GM18508 (cell line): ENCODE results near the gene ULBP2.
"Not testable (repeated sequence)": the region's sequence is repeated elsewhere in the genome, so short reads cannot be mapped to it uniquely, and the experiment has no call there.

Experiments used
- ATAC-seq: cut with Tn5 transposase; IDR thresholded peaks from one replicate; pipeline ENCODE4 v1.9.1; 2021; ENCODE audit warnings: moderate number of reproducible peaks; ENCODE audit not compliant: insufficient read depth, unreplicated experiment

Gene ULBP2

DNA sequence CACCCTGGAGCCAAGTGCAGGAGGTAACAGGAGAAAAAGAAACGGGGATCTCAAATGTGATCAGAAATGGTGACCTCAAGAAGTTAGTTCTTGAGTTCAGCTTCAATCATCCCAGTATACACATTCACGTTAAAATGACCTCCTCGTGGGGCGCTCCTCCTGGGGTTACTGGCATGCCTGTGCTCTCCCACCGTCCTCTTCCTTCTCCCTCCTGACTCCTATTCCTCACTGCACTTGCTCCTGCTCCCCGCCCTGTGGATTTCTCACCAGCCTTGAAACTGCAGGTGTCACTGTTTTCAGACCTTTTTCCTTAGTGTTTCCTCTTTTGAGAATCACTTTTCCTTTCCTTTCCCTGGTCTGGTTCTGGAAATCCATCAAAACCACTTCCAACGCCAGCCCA is 4.8 kb downstream of the ULBP2 start:
- not testable (repeated sequence) for ATAC-seq

DNA sequence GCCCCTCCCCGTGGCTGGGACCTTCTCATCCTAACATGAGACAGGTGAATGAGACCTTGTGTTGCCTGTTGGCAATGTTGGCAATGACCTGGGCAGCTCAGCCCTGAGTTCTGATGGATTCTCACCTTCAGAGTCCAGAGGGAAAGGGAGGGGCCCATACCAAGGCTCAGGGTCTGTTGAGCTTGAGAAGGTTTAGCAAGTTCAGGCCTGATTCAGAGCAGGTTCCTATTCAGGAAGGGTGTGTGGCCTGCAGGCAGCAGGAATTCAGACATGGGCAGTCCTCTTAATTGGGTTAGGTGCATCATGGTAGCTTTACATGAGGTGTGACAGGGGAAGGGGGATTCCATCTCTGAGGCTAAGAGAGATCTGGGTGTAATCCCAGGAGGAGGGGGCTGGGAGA is 5.7 kb downstream of the ULBP2 start:
- not testable (repeated sequence) for ATAC-seq

DNA sequence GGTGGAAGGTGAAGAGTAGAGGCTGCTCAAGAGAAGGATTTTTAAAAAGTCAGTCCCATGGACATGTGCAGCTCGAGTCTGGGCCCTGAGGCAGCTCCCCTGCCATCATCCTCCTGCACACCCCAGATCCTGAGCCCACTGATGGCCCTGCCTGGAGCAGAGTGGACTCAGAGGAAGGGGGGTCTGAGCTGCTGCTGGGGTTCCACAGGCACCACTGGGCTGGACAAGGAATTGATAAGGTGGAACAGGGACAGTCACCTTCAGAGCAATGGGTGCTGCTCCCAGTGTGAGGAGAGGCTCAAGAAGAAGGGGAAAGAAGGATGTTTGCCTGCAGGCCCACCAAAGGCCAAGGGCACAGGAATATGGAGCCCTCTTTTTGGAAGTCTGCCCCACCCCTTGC is 6.2 kb downstream of the ULBP2 start:
- ATAC-seq: no peak

DNA sequence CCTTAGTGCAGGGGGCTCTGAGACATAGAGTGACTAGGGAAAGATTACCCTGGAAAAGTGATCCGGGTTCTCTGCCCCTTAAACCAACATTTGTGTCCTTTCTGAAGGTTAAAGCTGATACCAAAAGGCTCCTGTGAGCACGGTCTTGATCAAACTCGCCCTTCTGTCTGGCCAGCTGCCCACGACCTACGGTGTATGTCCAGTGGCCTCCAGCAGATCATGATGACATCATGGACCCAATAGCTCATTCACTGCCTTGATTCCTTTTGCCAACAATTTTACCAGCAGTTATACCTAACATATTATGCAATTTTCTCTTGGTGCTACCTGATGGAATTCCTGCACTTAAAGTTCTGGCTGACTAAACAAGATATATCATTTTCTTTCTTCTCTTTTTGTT is 6.8 kb downstream of the ULBP2 start:
- ATAC-seq: no peak

DNA sequence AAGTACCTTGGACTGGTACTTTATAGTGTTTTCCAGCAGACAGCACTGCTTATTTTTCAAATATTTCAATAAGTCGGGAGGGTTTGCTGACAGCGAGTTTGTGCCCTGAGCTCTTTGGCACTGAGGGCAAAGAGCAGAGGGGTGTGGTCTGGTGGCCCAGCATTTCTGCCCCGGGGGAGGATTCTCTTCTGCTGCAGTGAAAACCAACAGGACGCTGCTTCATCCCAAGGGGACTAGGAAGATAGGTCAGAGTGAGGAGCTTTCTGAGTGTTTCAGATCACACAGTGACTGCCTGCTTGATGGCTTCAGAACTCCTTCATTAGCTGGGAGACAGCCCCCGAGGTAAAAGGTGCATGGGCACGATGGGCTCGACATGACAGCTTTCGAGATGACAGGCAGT is 8.6 kb downstream of the ULBP2 start:
- no peak for ATAC-seq

DNA sequence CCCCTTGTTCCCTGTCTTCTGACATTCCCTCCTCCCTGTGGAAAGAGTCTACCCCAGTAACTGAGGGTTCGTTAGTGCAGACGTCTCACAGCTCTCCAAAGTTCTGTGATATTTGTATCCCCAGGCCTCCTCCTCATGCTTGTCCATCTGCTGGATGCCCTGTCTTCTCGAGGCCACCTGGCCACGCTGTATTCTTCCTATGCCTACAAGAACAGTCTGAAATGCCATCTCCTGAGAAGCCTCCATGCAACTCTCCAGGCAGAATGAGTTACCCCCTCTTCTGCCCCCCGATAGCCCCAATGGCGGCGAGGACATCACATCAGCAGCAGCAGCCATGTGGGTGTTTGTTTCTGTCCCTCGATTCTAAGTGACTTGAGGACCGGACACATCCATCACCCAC is 9.3 kb downstream of the ULBP2 start:
- no peak for ATAC-seq

DNA sequence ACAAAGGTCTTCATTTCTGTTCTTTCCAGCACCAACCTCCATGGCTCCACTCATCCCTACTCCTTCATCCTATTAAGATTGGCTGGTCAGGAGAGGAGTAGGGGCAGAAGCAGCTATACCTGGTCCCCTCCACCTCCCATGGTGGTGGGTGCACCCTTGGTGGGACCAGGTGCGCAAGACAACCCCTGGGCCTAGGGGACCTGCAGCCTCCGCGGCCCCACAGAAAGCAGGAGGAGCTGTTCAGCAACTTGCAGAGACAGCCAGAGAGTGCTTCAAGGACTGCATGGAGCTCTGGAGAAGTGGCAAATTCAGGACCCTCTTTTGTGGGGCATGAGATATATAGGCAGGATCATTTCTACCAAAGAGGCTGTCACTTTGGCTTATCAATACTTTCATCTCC is 9.8 kb downstream of the ULBP2 start:
- no peak for ATAC-seq

DNA sequence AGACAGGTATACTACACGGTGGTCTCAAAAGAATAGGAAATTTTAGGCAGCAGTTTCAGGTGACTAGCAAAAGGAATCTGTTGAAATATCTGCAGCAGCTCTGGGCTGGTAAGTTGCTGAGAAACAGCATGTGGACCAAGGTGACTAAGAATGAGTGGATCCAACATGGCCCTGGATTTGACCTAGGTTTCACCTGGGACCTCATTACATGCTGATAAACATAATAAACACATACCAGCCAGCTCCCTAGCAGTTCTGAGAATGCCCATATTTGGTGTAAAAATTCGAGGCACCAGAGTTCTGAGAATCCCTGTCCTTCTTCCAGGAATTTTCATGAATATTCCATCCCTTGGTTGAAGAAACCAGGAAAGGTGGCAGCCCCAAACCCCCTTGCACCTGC is 11.6 kb downstream of the ULBP2 start:
- ATAC-seq: not testable (repeated sequence)

DNA sequence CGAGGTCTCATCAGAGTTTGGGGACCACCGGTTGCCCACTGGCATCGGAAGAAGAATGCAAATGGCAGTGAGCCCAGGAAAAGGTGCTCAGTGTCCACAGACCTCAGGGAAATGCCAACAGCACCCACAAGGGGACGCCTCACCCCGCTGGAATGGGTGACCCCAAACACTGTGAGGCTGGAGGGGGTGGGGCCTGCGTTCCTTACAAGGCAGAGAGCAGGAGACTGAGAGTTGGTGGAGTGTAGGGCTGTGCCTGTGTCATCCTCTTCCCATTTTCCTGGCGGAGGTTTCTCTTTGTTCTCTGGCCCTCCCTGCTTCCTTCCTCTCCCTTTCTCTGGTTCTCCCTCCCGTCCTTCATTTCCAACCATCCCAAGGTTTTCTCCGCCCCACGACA is 12.1 kb downstream of the ULBP2 start:
- ATAC-seq: not testable (repeated sequence)

DNA sequence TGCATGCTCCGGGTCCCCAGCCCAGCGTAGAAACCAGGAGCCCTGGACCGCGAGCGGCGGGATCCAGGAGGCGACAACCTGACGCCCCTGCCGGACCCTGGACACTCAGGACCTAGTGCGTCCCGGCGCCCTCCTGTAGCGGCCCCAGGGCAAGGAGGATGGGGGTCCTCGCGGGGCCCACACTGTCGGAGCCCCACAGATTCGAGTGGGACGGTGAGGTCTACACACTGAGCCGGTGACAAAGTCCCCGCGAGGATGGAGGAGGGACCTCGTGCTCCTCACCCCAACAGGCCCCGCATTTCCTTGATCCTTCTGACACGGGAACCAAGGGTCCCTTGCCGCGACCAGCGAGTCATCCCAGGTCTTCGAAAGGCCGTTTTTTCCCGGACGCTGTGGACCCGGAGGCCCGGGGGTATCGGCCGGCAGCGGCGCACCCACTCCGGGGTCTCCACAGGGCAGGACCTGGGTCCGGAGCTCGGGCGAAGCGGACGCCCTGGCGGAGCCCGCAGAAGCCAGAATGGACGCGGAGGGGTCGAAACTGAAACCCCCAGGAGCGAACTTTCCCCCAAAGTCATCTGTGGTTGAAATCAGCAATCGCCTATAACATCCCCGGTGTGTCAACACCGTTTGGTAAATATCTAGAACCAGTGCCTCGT is 12.6 kb downstream of the ULBP2 start:
- ATAC-seq: not testable (repeated sequence)

DNA sequence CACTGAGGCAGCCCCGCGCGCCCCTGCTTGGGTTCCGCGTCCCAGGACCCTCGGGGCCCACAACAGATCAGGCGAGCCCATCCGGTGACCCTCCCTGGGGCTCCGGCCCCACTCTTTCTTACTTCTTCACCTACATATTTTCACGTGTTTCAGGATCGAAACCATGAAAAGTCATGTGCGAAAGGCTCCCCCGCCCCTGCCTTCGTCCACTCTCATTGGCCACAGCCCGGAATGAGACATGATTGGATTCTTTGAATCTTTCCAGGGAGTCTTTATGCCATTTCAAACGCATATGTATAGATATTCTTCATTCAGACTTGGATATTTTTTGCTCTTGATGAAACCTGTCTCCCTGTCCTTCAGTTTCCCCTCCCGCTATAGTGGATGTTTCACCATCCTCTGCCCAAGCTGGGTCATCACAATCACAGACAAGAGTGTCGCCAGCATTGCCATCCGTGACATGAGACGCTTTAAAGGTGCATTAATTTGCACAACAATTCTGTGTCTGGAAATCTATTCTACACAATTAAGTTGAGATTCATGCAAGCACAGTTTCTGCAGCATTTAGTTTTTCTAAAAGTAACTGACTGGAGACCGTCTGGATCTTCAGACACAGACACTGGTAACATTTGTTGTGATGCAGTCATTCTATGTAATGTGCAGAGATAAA is 13.3 kb downstream of the ULBP2 start:
- ATAC-seq: not testable (repeated sequence)

DNA sequence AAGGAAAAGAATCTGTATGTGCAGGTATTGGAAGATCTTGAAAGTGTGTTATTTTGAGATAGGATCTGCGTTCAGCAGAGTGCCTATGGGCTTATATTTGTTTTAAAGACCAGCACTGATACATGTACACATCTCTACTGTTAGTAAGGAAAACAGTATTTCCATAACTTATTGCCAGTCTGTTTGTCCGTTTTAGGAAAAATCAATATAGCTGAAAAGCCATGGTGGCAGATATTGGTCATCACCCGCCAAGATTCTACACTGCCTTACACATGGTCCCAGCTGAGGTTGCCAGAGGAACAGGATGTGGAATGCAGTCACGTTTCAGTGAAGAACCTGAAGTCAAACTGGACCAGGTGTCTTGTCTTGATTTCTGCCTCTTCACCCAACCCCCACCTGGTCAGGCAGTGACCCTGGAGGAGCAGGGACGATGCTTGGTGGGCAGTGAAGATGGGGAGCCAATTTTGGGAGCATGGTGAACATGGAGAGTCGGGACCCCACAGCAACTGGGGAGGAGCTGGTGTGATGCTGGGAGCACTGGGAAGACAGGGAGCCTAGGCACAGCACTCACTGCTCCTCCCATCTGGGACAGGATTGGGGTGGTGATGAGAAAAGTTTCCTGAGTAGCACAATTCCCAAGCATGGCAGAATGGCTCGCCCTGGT is 14.0 kb downstream of the ULBP2 start:
- not testable (repeated sequence) for ATAC-seq

DNA sequence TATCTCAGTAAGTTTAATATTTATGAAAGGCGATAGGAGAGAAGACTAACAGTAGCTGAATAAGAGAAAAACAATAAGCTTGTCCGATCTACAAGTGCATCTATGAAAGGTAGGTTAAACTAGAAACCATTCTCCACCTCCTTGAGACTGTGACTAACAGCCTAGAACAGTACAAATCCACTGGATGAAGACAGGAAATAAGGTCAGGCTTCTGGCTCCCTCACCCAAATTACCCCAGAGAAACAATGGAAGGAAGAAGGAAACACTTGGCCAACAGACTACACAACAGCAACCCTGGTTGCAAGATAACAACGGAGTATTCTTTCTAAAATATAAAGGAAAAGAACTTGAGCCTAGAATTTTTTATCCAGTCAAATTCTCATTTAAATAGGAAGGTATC is 16.3 kb downstream of the ULBP2 start:
- ATAC-seq: not testable (repeated sequence)

DNA sequence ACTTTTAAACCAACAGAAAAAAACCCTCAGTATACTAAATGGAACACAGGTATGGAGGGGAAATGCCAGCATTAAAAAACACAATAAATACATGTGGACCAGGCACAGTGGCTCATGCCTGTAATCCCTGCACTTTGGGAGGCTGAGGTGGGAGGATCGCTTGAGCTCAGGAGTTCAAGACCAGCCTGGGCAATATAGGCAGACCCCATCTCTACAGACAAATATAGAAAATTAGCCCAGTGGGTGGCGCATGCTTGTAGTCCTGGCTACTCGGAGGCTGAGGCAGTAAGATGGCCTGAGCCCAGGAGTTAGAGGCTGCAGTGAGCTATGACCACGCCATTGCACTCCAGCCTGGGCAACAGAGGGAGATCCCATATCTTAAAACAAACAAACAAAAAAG is 18.0 kb downstream of the ULBP2 start:
- ATAC-seq: not testable (repeated sequence)

DNA sequence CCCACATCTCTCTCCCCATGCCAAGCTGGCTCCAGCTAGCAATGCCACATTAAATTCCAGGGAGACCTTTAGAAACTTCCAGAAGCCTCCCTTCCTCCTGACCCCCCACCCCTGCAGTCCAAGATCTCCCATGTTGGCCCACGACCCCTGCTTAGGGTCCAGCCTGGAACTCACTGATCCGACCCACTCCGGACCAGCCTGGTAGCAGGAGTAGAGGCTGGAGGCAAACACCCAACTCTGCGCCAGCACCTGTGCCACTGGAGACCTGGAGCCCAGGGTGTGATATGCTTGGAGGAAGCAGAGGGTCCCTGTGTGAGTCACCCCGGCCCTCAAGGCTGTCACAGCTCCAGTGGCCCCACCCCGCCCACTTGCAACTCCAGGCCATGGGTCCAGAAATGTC is 18.7 kb downstream of the ULBP2 start:
- no peak for ATAC-seq

DNA sequence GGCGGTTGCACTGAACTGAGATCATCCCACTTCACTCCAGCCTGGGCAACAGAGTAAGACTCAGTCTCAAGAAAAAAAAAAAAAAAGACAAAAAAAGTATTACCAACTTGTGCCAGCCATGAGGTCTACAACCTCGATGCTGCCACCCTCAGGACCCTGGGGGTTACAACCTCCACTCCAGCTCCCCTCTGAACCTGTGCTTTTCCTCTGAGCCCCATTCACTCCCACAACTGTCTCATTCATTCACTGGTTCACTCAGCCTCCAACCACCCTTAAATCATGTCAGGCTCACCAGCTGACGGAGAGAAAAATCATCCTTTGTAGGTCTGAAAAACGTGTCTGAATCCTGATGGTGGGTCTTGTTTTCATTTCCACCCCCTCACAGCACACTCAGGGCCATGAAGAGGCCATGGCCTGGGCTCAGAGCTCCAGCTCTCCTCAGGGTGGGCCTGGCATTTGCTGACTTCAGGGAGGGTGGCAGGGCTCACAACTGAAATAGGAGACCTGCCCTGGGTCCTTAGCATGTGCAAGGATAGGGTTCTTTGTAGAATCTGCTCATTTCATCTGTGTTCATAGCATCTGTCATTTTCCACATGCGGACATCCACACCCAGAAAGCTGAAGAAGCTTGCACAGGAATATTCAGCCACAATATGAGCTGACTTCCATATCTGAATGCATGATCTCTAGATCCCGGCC is 20.1 kb downstream of the ULBP2 start:
- no peak for ATAC-seq

DNA sequence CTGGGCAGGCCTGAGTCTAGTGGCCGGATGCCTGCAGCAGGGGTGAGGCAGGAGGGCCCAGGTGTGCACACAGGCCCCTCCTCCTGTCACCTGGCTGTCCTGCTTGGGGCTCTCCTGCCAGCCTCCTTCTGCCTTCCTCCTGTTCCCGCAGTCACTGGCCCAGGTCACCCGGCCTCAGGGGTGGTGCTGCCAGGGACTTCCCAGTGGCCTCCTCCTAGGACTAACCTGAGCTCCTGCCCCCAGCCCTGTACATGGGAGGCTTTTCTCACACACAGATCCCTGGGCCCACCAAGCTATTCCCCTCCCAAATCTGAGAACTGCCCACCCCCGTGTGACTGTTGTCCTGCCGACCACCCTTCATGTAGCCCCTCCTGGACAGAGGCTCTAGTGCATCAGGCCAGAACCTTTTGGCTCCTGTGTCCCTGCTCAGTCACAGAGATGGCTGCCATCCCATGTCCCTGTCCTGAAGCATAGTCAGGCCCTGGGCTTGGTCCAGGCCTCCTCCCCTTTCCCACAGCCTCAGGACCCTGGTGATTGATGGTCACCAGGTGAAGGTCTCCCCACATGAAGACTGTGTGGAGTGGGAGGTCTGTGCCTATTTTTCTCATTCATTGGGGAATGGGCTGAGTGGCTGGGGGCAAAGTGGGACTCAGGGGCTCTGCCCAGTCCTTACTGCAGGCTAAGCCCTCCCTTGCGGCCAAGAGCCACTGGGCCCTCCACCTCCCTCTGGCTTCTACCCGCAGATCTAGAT is 20.8 kb downstream of the ULBP2 start:
- no peak for ATAC-seq

DNA sequence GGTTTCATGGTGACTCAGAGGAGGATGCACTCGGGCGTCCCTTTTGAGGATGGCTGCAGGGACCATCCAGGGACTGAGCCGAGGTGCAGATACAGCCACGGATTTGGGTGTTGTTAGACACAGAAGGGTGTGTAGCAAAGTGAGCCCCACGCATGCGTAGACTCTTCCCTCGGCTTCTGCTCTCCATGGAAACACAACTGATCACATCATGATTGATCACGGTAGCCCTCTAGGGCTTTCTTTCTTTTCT is 21.3 kb downstream of the ULBP2 start:
- no peak for ATAC-seq

DNA sequence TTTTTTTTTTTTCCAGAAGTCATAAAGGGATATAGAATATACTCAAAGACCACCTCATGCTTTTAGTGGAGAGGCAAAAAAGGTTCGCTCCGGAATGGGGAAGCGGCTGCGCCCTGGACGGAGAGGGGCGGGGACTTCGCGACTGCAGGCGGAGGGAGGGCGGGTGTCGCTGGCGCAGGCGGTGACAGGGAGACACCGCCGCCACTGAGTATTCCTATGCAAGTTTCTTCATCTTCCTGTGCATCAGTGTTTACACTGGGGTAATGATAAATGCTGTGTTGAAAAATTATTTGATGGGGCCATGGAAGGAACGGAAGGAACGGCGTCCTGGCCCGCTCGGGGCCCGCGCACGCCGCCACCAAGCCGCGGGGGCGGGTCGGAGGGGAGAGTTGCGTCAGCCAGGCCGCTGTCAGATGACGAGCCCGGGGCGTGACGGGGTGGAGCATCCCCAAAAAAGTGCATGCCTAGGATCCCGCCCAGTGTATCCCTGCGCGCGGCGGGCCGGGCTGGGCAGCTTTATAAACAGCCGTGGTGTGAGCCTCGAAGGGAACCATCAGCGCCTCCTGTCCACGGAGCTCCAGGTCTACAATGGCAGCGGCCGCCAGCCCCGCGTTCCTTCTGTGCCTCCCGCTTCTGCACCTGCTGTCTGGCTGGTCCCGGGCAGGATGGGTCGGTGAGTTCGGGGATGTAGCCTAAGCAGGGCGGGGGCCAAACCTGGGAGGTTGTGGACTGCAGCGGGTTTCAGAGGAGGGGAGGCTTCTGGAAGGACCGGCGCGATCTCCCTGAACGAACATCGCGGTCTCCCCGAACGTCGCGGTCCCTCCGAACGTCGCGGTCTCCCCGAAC is 21.9 kb downstream of the ULBP2 start, which contains the start of gene ULBP1:
ULBP1 (plus strand) TSS at position 482 of the 846 bp plus-strand sequence; CDS start at position 589, 107 bp downstream.
- ATAC-seq: no peak
